ENCODE data around the gene SLC35D1.
"Not testable (repeated sequence)": the region's sequence is repeated elsewhere in the genome, so short reads cannot be mapped to it uniquely, and the experiment has no call there.

Gene SLC35D1

GRCh38 chr1:67053785-67054772, at the start of gene SLC35D1:
Gene SLC35D1, minus strand, starts transcription at chr1:67054148. Its CDS starts 135 bp downstream, at chr1:67054013.
- ATAC-seq, result peak; percentile 95
- H3K27ac Mint-ChIP-seq, result peak within 1 kb of the TSS; percentile 99
- H3K36me3 Mint-ChIP-seq, result peaks cover 16% of the 10 kb centered on the region
- peak within 1 kb of the TSS; percentile 98 for H3K4me3 Mint-ChIP-seq
- no peaks in the 10 kb centered on the region for H3K27me3 Mint-ChIP-seq
- peaks cover 20% of the 10 kb centered on the region for H3K4me1 Mint-ChIP-seq
- no peaks in the 10 kb centered on the region for H3K9me3 Mint-ChIP-seq

DNA sequence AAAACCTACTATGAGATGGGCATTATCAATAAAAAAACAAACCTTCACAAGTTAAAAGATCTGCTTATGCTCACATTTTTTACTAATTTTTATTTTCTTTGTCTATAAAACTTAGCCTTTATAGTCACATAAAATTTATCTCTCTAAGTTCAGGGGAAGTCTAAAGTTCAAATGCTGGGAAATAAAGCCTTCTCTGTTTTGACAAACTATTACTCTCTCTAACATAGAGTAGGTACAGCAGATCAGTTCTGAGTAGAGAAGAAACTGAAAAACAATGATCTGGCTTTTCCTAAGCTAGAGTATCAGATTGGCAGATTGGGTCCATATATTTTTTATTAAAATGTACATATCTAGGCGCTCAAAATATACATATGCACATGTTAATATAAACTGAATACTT, 49.6 kb upstream of the SLC35D1 start:
- Mint-ChIP-seq H3K27ac (no peak overlapping the region), H3K9me3 (no peaks in the 10 kb centered on the region), H3K4me3 (no peak overlapping the region), H3K36me3 (no peaks in the 10 kb centered on the region), H3K27me3 (no peaks in the 10 kb centered on the region), H3K4me1 (peaks cover 6% of the 10 kb centered on the region)
- no peak for ATAC-seq

- Mint-ChIP-seq H3K36me3 (no peaks in the 10 kb centered on the region), H3K27me3 (no peaks in the 10 kb centered on the region), H3K4me3 (no peak overlapping the region), H3K4me1 (no peaks in the 10 kb centered on the region), H3K27ac (no peak overlapping the region), H3K9me3 (no peaks in the 10 kb centered on the region)
- ATAC-seq, result no peak
Measured at GRCh38 chr1:67100833-67101232, 46.9 kb upstream of the SLC35D1 start.

DNA sequence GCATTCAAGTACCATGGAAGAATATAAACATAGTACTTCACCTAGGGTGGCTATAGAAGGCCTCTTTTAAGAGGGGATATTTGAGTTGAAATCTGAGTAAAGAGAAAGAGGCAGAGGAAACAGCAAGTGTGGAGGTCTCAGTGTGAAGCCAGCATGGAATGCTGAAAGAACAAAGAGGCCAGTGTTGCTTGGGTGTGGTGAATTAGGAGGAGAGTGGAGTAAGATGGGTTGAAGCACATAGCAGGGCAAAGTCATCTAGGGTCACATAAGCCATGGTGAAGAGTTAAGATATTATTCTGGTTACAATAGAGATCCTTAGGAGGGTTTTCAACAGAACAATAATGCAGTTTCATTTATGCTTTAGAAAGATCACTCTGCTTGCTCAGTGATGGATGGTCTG, 43.4 kb upstream of the SLC35D1 start:
- H3K4me1 Mint-ChIP-seq, result no peaks in the 10 kb centered on the region
- no peak for ATAC-seq
- no peaks in the 10 kb centered on the region for H3K9me3 Mint-ChIP-seq
- no peak overlapping the region for H3K27ac Mint-ChIP-seq
- no peaks in the 10 kb centered on the region for H3K27me3 Mint-ChIP-seq
- no peak overlapping the region for H3K4me3 Mint-ChIP-seq
- H3K36me3 Mint-ChIP-seq, result no peaks in the 10 kb centered on the region

GRCh38 chr1:67094191-67094590, 40.2 kb upstream of the SLC35D1 start:
- Mint-ChIP-seq H3K4me3 (no peak overlapping the region), H3K27ac (no peak overlapping the region), H3K36me3 (no peaks in the 10 kb centered on the region), H3K27me3 (no peaks in the 10 kb centered on the region), H3K4me1 (no peaks in the 10 kb centered on the region), H3K9me3 (no peaks in the 10 kb centered on the region)
- ATAC-seq, result no peak

DNA sequence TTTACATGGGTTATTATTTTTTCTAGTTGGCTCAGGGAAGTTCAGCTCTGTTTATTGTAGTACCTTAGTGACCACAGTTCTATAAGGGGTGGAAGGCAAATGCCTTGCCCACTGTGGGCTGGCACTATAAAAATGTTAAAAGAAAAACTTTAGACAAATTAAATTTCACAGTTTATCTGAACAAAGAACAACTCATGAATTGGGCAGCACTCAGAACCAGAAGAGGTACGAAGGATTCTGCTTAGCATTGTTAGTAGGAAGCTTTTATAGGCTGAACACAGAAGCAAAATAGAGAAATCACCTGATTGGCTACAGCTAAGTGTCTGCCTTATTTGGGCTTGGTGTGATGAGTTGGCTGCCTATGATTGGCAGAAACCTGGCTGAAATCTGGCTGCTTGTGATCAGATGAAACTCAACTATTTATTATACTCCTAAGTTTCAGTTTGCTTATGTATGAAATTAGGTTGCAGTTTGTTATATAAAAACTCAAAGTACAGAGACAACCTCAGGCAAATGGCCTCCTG, 35.8 kb upstream of the SLC35D1 start:
- no peaks in the 10 kb centered on the region for H3K4me1 Mint-ChIP-seq
- ATAC-seq, result no peak
- no peak overlapping the region for H3K27ac Mint-ChIP-seq
- no peaks in the 10 kb centered on the region for H3K9me3 Mint-ChIP-seq
- no peaks in the 10 kb centered on the region for H3K36me3 Mint-ChIP-seq
- H3K4me3 Mint-ChIP-seq, result no peak overlapping the region
- H3K27me3 Mint-ChIP-seq, result no peaks in the 10 kb centered on the region

DNA sequence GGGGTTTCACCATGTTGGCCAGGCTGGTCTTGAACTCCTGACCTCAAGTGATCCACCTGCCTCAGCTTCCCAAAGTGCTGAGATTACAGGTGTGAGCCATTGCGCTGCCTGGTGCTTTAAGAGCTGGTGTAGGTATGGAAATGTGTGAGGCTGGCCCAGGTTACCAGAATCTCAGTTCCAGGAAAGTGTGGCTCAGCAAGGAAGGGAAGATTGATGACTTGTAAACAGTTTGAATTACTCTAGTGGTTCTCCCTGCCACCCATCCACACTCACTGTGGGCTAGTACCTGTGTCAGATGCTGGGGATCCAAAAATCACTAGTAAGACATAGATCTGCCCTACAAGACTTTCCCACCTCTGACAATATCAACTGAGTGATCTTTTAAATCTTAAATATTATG, 34.5 kb upstream of the SLC35D1 start:
- Mint-ChIP-seq H3K27ac (no peak overlapping the region), H3K4me3 (no peak overlapping the region), H3K4me1 (no peaks in the 10 kb centered on the region)

DNA sequence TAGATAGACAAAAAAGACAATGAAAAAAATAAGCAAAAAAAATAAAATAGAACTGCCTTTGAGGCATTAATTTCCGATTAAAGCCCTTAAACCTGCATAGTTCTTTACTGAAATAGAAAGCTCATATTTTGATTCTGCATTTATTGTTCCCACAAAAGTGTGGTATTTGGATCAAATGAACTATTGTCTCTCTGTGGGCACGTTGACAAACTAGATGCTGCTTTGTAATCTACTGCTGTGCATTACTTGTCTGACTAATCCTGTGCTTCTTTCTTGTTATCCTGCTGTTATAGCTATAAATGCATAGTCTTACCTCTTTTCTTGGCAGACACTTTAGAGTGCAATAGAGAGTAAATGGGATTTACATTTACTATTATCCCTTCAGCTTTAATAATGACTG, 31.4 kb upstream of the SLC35D1 start:
- Mint-ChIP-seq H3K4me1 (no peaks in the 10 kb centered on the region), H3K9me3 (no peaks in the 10 kb centered on the region), H3K27ac (no peak overlapping the region), H3K36me3 (no peaks in the 10 kb centered on the region), H3K4me3 (no peak overlapping the region), H3K27me3 (no peaks in the 10 kb centered on the region)
- no peak for ATAC-seq

More for the DNA sequence above, 34.5 kb upstream of the SLC35D1 start:
- Mint-ChIP-seq H3K27me3 (no peaks in the 10 kb centered on the region), H3K36me3 (no peaks in the 10 kb centered on the region), H3K9me3 (no peaks in the 10 kb centered on the region)
- no peak for ATAC-seq

DNA sequence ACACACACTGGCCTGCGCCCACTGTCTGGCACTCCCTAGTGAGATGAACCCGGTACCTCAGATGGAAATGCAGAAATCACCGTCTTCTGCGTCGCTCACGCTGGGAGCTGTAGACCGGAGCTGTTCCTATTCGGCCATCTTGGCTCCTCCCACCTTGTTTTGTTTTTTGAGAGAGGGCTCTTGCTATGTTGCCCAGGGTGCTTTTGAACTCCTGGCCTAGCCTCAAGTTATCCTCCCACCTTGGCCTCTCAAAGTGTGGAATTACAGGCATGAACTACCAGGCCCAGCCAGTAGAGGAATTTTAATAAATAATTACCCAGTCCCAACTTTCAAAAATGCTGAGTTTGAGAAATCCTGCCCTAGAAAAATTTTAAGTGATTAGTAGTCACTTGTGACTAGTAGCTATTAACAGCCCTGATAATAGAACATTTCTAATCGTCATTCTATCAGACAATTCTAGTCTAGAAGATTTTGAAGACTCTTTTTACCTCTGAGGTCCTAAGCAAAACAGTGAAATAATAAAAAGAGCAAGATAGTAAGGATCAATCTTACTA, 30.9 kb upstream of the SLC35D1 start:
- no peaks in the 10 kb centered on the region for H3K9me3 Mint-ChIP-seq
- H3K27me3 Mint-ChIP-seq, result no peaks in the 10 kb centered on the region
- no peak overlapping the region for H3K27ac Mint-ChIP-seq
- no peaks in the 10 kb centered on the region for H3K4me1 Mint-ChIP-seq
- no peaks in the 10 kb centered on the region for H3K36me3 Mint-ChIP-seq
- no peak for ATAC-seq
- no peak overlapping the region for H3K4me3 Mint-ChIP-seq

DNA sequence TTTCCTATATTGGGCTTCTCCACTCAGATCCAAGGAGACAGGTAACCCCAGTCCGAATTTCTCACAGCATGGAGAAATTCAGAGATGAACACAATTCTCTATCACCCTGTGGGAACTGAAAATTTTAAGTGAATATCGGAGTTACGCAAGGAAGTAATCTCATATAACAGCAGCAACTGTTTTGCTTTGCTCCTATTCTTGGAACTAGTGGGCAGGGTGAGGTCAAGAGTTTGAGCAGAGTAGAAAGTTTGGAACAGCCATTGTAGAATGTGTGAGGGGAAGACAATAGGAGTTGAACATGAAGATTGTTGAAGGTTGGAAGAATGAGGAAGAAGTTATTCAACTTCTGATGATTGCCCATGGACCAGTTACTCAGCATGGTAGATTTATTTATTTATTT, 24.3 kb upstream of the SLC35D1 start:
- Mint-ChIP-seq H3K9me3 (peaks cover 3% of the 10 kb centered on the region), H3K36me3 (no peaks in the 10 kb centered on the region), H3K4me1 (peaks cover 7% of the 10 kb centered on the region), H3K4me3 (no peak overlapping the region), H3K27ac (no peak overlapping the region), H3K27me3 (no peaks in the 10 kb centered on the region)
- ATAC-seq, result no peak

- ATAC-seq, result no peak
- H3K27ac Mint-ChIP-seq, result no peak overlapping the region
- H3K27me3 Mint-ChIP-seq, result no peaks in the 10 kb centered on the region
- peaks cover 3% of the 10 kb centered on the region for H3K36me3 Mint-ChIP-seq
- peaks cover 7% of the 10 kb centered on the region for H3K4me1 Mint-ChIP-seq
- no peak overlapping the region for H3K4me3 Mint-ChIP-seq
- H3K9me3 Mint-ChIP-seq, result peaks cover 5% of the 10 kb centered on the region
Measured at GRCh38 chr1:67077593-67077992, 23.6 kb upstream of the SLC35D1 start.

GRCh38 chr1:67072749-67073148, 18.8 kb upstream of the SLC35D1 start:
- peaks cover 7% of the 10 kb centered on the region for H3K4me1 Mint-ChIP-seq
- no peak for ATAC-seq
- peaks cover 19% of the 10 kb centered on the region for H3K9me3 Mint-ChIP-seq
- no peak overlapping the region for H3K4me3 Mint-ChIP-seq
- no peak overlapping the region for H3K27ac Mint-ChIP-seq
- H3K36me3 Mint-ChIP-seq, result peaks cover 6% of the 10 kb centered on the region
- H3K27me3 Mint-ChIP-seq, result no peaks in the 10 kb centered on the region

- H3K9me3 Mint-ChIP-seq, result peaks cover 22% of the 10 kb centered on the region
- not testable (repeated sequence) for H3K4me1 Mint-ChIP-seq, H3K27me3 Mint-ChIP-seq, ATAC-seq, H3K4me3 Mint-ChIP-seq, H3K27ac Mint-ChIP-seq
- peaks cover 12% of the 10 kb centered on the region for H3K36me3 Mint-ChIP-seq
Measured at GRCh38 chr1:67067655-67068054, 13.7 kb upstream of the SLC35D1 start.

GRCh38 chr1:67062412-67062811, 8.5 kb upstream of the SLC35D1 start:
- ATAC-seq, result no peak
- peaks cover 6% of the 10 kb centered on the region for H3K36me3 Mint-ChIP-seq
- H3K4me3 Mint-ChIP-seq, result no peak overlapping the region
- no peak overlapping the region for H3K27ac Mint-ChIP-seq
- H3K9me3 Mint-ChIP-seq, result peaks cover 8% of the 10 kb centered on the region
- H3K4me1 Mint-ChIP-seq, result no peaks in the 10 kb centered on the region
- H3K27me3 Mint-ChIP-seq, result no peaks in the 10 kb centered on the region

GRCh38 chr1:67061266-67061665, 7.3 kb upstream of the SLC35D1 start:
- H3K9me3 Mint-ChIP-seq, result no peaks in the 10 kb centered on the region
- H3K36me3 Mint-ChIP-seq, result no peaks in the 10 kb centered on the region
- no peak overlapping the region for H3K4me3 Mint-ChIP-seq
- no peaks in the 10 kb centered on the region for H3K4me1 Mint-ChIP-seq
- no peaks in the 10 kb centered on the region for H3K27me3 Mint-ChIP-seq
- H3K27ac Mint-ChIP-seq, result no peak overlapping the region
- ATAC-seq, result no peak

- no peak overlapping the region for H3K27ac Mint-ChIP-seq
- no peaks in the 10 kb centered on the region for H3K36me3 Mint-ChIP-seq
- H3K27me3 Mint-ChIP-seq, result no peaks in the 10 kb centered on the region
- no peaks in the 10 kb centered on the region for H3K9me3 Mint-ChIP-seq
- H3K4me1 Mint-ChIP-seq, result no peaks in the 10 kb centered on the region
- H3K4me3 Mint-ChIP-seq, result no peak overlapping the region
- ATAC-seq, result no peak
Measured at GRCh38 chr1:67060811-67061218, 6.9 kb upstream of the SLC35D1 start.
